Upper lobe of right lung (tissue), 1 donor: Measurements from ENCODE around the gene SLC31A2. TPM values are rescaled to one million over a fixed set of nuclear protein-coding genes. Genes with fewer than 3 reads are reported as not detected.

Experiments used
- ATAC-seq: fragments of 200-7000 bp; cut with Tn5 transposase; one replicate; pipeline ENCODE4 v1.9.1; 2020; ENCODE audit warnings: mild to moderate bottlenecking, moderate library complexity
- DNase-seq: peaks from one replicate; pipeline ENCODE4 v3.0.0-alpha.2; 2020
- H3K27ac ChIP-seq: fragments of 200-600 bp; one replicate; pipeline ENCODE4 v1.8.0; 2022
- H3K27me3 ChIP-seq: fragments of 200-600 bp; one replicate; pipeline ENCODE4 v1.8.0; 2022; ENCODE audit warnings: mild to moderate bottlenecking
- H3K36me3 ChIP-seq: fragments of 200-600 bp; one replicate; pipeline ENCODE4 v1.8.0; 2022
- H3K4me1 ChIP-seq: fragments of 200-600 bp; one replicate; pipeline ENCODE4 v1.8.0; 2022
- H3K4me3 ChIP-seq: fragments of 200-600 bp; one replicate; pipeline ENCODE4 v1.8.0; 2022; ENCODE audit warnings: mild to moderate bottlenecking
- H3K9me3 ChIP-seq: fragments of 200-600 bp; one replicate; pipeline ENCODE4 v1.8.0; 2022
- CTCF ChIP-seq: fragments of 200-600 bp; IDR thresholded peaks from one replicate; pipeline ENCODE4 v1.8.0; 2022; ENCODE audit warnings: antibody characterized with exemption
- intact Hi-C: fragments of 100-400 bp; cut with DNase I; formaldehyde crosslinking; loops from one replicate; pipeline ENCODE4 v1.11.0; 2022
- total RNA-seq: library from RNA; stranded (reverse); fragmentation: NEBNext Ultra II Directional; extraction: Animal tissue kit (Norgen Biotek cat#: 25700); gene quantifications from one replicate; pipeline ENCODE4 v1.2.1, GENCODE V29; 2021
- donor health status: DM: no; HTN: yes; CAD: no; lungs with severe emphysema.

SLC31A2 gene
- total RNA-seq, 1 donor from 2014 or later = 46.9 TPM

- Histone ChIP-seq H3K27ac (peak overlapping the region; percentile 61), H3K9me3 (no peaks in the 10 kb centered on the region), H3K4me1 (peaks cover 21% of the 10 kb centered on the region), H3K4me3 (no peak overlapping the region), H3K36me3 (peaks cover 20% of the 10 kb centered on the region), H3K27me3 (no peaks in the 10 kb centered on the region)
- TF ChIP-seq CTCF = no peak
- intact Hi-C loops = no loop called here
- DNase-seq (no peak), ATAC-seq (no peak)
Observed at GRCh38 chr9:113154946-113155345, 4.1 kb downstream of the SLC31A2 start.

GRCh38 chr9:113155911-113156588 lies 5.2 kb downstream of the SLC31A2 start:
- Histone ChIP-seq H3K27me3 (no peaks in the 10 kb centered on the region), H3K4me3 (no peak overlapping the region), H3K36me3 (peaks cover 29% of the 10 kb centered on the region), H3K9me3 (no peaks in the 10 kb centered on the region), H3K27ac (no peak overlapping the region), H3K4me1 (peaks cover 21% of the 10 kb centered on the region)
- TF ChIP-seq CTCF = no peak
- no peak for DNase-seq
- intact Hi-C loops = no loop called here
- ATAC-seq = peak; percentile 68

GRCh38 chr9:113156880-113157279 lies 6.1 kb downstream of the SLC31A2 start:
- Histone ChIP-seq H3K36me3 (peaks cover 37% of the 10 kb centered on the region), H3K27me3 (no peaks in the 10 kb centered on the region), H3K9me3 (no peaks in the 10 kb centered on the region), H3K27ac (no peak overlapping the region), H3K4me1 (peaks cover 17% of the 10 kb centered on the region), H3K4me3 (no peak overlapping the region)
- intact Hi-C loops = no loop called here
- no peak for DNase-seq
- no peak for TF ChIP-seq CTCF
- no peak for ATAC-seq

GRCh38 chr9:113158446-113158845 lies 7.6 kb downstream of the SLC31A2 start:
- intact Hi-C loops = no loop called here
- ATAC-seq = no peak

GRCh38 chr9:113160571-113160970 lies 9.8 kb downstream of the SLC31A2 start:
- no peak overlapping the region for H3K27ac ChIP-seq
- TF ChIP-seq CTCF = no peak
- no peaks in the 10 kb centered on the region for H3K27me3 ChIP-seq
- H3K9me3 ChIP-seq = no peaks in the 10 kb centered on the region
- ATAC-seq = no peak
- DNase-seq = no peak
- intact Hi-C loops = no loop called here
- H3K36me3 ChIP-seq = peaks cover 72% of the 10 kb centered on the region
- no peak overlapping the region for H3K4me3 ChIP-seq
- peaks cover 5% of the 10 kb centered on the region for H3K4me1 ChIP-seq

More at GRCh38 chr9:113158446-113158845, 7.6 kb downstream of the SLC31A2 start:
- Histone ChIP-seq H3K4me3 (no peak overlapping the region), H3K4me1 (peaks cover 5% of the 10 kb centered on the region), H3K9me3 (no peaks in the 10 kb centered on the region), H3K36me3 (peaks cover 51% of the 10 kb centered on the region), H3K27ac (no peak overlapping the region), H3K27me3 (no peaks in the 10 kb centered on the region)
- TF ChIP-seq CTCF = no peak
- no peak for DNase-seq
